ENCODE data around the gene GTF3C1. TPM values are rescaled to one million over a fixed set of nuclear protein-coding genes. Genes with fewer than 3 reads are reported as not detected.

GTF3C1 gene
- total RNA-seq, 1 donor from 2014 or later = 98.7 TPM

- TF ChIP-seq CTCF (IDR thresholded peaks at IDR 0.05; ENCODE audit: unreplicated experiment) = no peak
- Mint-ChIP-seq H3K36me3 (ENCODE audit: low read depth, unreplicated experiment) (peaks cover 7% of the 10 kb centered on the region), H3K27me3 (ENCODE audit: unreplicated experiment) (peaks cover 1% of the 10 kb centered on the region), H3K9me3 (ENCODE audit: unreplicated experiment) (no peaks in the 10 kb centered on the region), H3K4me1 (ENCODE audit: unreplicated experiment) (peaks cover 6% of the 10 kb centered on the region), H3K4me3 (ENCODE audit: unreplicated experiment) (no peak overlapping the region), H3K27ac (ENCODE audit: unreplicated experiment) (no peak overlapping the region)
- no peak for DNase-seq (ENCODE audit: low spot score)
Observed at GRCh38 chr16:27586711-27587110, 37.0 kb upstream of the GTF3C1 start.

- TF ChIP-seq CTCF (IDR thresholded peaks at IDR 0.05; ENCODE audit: unreplicated experiment) = no peak
- H3K4me3 Mint-ChIP-seq (ENCODE audit: unreplicated experiment) = no peak overlapping the region
- peaks cover 1% of the 10 kb centered on the region for H3K27me3 Mint-ChIP-seq (ENCODE audit: unreplicated experiment)
- DNase-seq (ENCODE audit: low spot score) = no peak
- H3K27ac Mint-ChIP-seq (ENCODE audit: unreplicated experiment) = no peak overlapping the region
- H3K36me3 Mint-ChIP-seq (ENCODE audit: low read depth, unreplicated experiment) = peaks cover 9% of the 10 kb centered on the region
- no peaks in the 10 kb centered on the region for H3K4me1 Mint-ChIP-seq (ENCODE audit: unreplicated experiment)
- H3K9me3 Mint-ChIP-seq (ENCODE audit: unreplicated experiment) = no peaks in the 10 kb centered on the region
Observed at GRCh38 chr16:27585200-27585599, 35.5 kb upstream of the GTF3C1 start.

GRCh38 chr16:27583634-27584033 is 33.9 kb upstream of the GTF3C1 start:
- H3K4me3 Mint-ChIP-seq (ENCODE audit: unreplicated experiment) = no peak overlapping the region
- DNase-seq (ENCODE audit: low spot score) = no peak
- H3K27me3 Mint-ChIP-seq (ENCODE audit: unreplicated experiment) = peaks cover 1% of the 10 kb centered on the region
- H3K36me3 Mint-ChIP-seq (ENCODE audit: low read depth, unreplicated experiment) = peaks cover 12% of the 10 kb centered on the region
- no peak overlapping the region for H3K27ac Mint-ChIP-seq (ENCODE audit: unreplicated experiment)
- no peak for TF ChIP-seq CTCF (IDR thresholded peaks at IDR 0.05; ENCODE audit: unreplicated experiment)
- peaks cover 2% of the 10 kb centered on the region for H3K4me1 Mint-ChIP-seq (ENCODE audit: unreplicated experiment)
- H3K9me3 Mint-ChIP-seq (ENCODE audit: unreplicated experiment) = no peaks in the 10 kb centered on the region

- H3K36me3 Mint-ChIP-seq (ENCODE audit: low read depth, unreplicated experiment) = peaks cover 12% of the 10 kb centered on the region
- H3K4me1 Mint-ChIP-seq (ENCODE audit: unreplicated experiment) = peaks cover 2% of the 10 kb centered on the region
- H3K4me3 Mint-ChIP-seq (ENCODE audit: unreplicated experiment) = no peak overlapping the region
- H3K27me3 Mint-ChIP-seq (ENCODE audit: unreplicated experiment) = peaks cover 1% of the 10 kb centered on the region
- no peaks in the 10 kb centered on the region for H3K9me3 Mint-ChIP-seq (ENCODE audit: unreplicated experiment)
- no peak for DNase-seq (ENCODE audit: low spot score)
- no peak for TF ChIP-seq CTCF (IDR thresholded peaks at IDR 0.05; ENCODE audit: unreplicated experiment)
- H3K27ac Mint-ChIP-seq (ENCODE audit: unreplicated experiment) = no peak overlapping the region
Observed at GRCh38 chr16:27582883-27583282, 33.2 kb upstream of the GTF3C1 start.

GRCh38 chr16:27579087-27579980 is 29.6 kb upstream of the GTF3C1 start:
- Mint-ChIP-seq H3K9me3 (ENCODE audit: unreplicated experiment) (no peaks in the 10 kb centered on the region), H3K4me1 (ENCODE audit: unreplicated experiment) (peaks cover 2% of the 10 kb centered on the region), H3K4me3 (ENCODE audit: unreplicated experiment) (no peak overlapping the region), H3K27ac (ENCODE audit: unreplicated experiment) (no peak overlapping the region), H3K36me3 (ENCODE audit: low read depth, unreplicated experiment) (peaks cover 17% of the 10 kb centered on the region), H3K27me3 (ENCODE audit: unreplicated experiment) (no peaks in the 10 kb centered on the region)
- DNase-seq (ENCODE audit: low spot score) = no peak
- no peak for TF ChIP-seq CTCF (IDR thresholded peaks at IDR 0.05; ENCODE audit: unreplicated experiment)

Data from endothelial cell (in vitro differentiated cells).